HL-60 (cell line): Measurements from ENCODE around the gene PLP2.
A peak's percentile ranks its signal among the peaks of the same experiment; 100 is the strongest.
"Not testable (repeated sequence)": the region's sequence is repeated elsewhere in the genome, so short reads cannot be mapped to it uniquely, and the experiment has no call there.

Experiments
- DNase-seq, 2 experiments: peaks; one replicate each; pipeline ENCODE4 v3.0.0-alpha.2; 2010 to 2020; ENCODE audit warnings: low read depth in 1 of 2, low spot score in 1 of 2
- H3K27ac ChIP-seq: fragments of 250-450 bp; sonication (Bioruptor Pico); replicated peaks from 2 replicates; pipeline ENCODE4 v1.5.1; 2020; ENCODE audit warnings: mild to moderate bottlenecking, moderate library complexity
- H3K27me3 ChIP-seq: fragments of 250-450 bp; sonication (Bioruptor Pico); 2 replicates; pipeline ENCODE4 v1.5.1; 2021; ENCODE audit warnings: mild to moderate bottlenecking, moderate library complexity; ENCODE audit not compliant: insufficient read depth, poor library complexity, severe bottlenecking
- H3K4me3 ChIP-seq: replicated peaks from 2 replicates; pipeline ENCODE4 v1.5.1; 2011; ENCODE audit warnings: mild to moderate bottlenecking, control low read depth, low read length; ENCODE audit not compliant: insufficient read depth
- CTCF ChIP-seq: IDR thresholded peaks from one replicate; pipeline ENCODE4 v1.5.1; 2011; ENCODE audit warnings: low read length, control low read depth, inconsistent platforms; ENCODE audit not compliant: insufficient read depth
- GABPA ChIP-seq: IDR thresholded peaks from 2 replicates; pipeline ENCODE4 v1.6.1; 2012; ENCODE audit warnings: low read depth
- POLR2AphosphoS5 ChIP-seq: IDR thresholded peaks from 2 replicates; pipeline ENCODE4 v1.6.1; 2012; ENCODE audit warnings: low read depth
- REST ChIP-seq: IDR thresholded peaks from 2 replicates; pipeline ENCODE4 v1.6.1; 2012; ENCODE audit warnings: low read depth; ENCODE audit not compliant: insufficient replicate concordance
- SPI1 ChIP-seq: IDR thresholded peaks from 2 replicates; pipeline ENCODE4 v1.6.1; 2012; ENCODE audit warnings: low read depth, mild to moderate bottlenecking, borderline replicate concordance

The PLP2 gene

GRCh38 chrX:49147282-49147681 lies 24.4 kb upstream of the PLP2 start:
- no peaks in the 10 kb centered on the region for H3K27me3 ChIP-seq
- TF ChIP-seq POLR2AphosphoS5: no peak
- no peak for TF ChIP-seq REST
- TF ChIP-seq GABPA: no peak
- no peak for TF ChIP-seq CTCF
- TF ChIP-seq SPI1: no peak
- H3K4me3 ChIP-seq: no peak overlapping the region
- DNase-seq: no peak
- H3K27ac ChIP-seq: no peak overlapping the region

DNA sequence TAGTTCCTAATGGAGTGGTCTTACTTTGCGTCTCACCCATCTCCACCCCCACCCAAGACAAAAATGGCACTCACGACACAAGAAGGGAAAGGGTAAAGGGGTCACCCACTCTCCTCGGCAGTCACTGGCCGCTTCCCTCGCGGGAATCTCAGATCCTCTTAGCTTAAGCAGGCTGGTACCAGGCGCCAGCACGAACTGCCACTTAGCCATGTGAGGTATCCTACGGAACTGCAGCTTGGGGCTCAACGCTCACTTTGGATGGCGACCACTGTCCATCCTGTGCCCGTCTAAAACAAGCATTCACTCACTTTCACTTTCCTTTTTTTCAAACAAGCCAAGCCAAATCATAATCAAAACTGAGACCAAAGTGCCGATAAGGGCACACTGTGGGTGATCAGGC lies 23.8 kb upstream of the PLP2 start:
- Histone ChIP-seq H3K4me3 (no peak overlapping the region), H3K27ac (no peak overlapping the region), H3K27me3 (no peaks in the 10 kb centered on the region)
- TF ChIP-seq GABPA (no peak), POLR2AphosphoS5 (no peak), CTCF (no peak)
- no peak for DNase-seq

DNA sequence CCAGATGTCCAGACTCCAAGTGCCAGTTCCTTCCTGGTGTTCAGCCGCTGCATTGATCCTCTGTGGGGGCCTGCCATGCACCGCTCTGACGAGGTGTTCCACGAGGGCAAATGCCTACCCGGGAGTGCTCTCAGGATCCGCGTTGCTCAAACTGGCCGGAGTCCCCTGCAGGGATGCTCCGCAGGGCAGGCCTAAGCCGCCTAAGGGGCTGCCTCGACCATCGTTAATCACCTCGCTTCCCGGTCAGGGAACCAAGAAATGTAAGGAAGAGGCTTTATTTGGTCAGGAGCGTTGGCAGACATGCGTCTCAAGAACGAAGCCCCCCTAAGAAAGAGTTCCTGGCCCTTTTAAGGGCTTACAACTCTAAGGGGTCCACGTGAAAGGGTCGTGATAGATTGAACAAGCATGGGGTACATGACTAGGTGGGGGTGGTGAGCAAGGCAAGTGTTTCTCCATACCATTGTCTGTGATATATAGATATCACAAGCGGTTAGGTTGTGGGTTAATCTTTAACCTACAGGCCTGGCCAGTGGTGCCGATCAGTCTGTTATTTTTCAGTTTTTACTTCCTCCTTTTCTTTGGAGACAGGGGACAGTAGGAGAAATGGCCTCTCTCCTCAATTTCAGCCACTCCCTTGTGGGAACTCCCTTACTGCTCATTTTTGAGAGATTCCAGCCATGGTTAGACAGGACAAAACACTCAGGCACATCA lies 23.2 kb upstream of the PLP2 start:
- DNase-seq, H3K4me3 ChIP-seq, H3K27me3 ChIP-seq: not testable (repeated sequence)
- H3K27ac ChIP-seq: peak overlapping the region; percentile 41

- H3K27me3 ChIP-seq, H3K4me3 ChIP-seq, DNase-seq: not testable (repeated sequence)
- H3K27ac ChIP-seq: peak overlapping the region; percentile 41
Observed at GRCh38 chrX:49149291-49149690, 22.4 kb upstream of the PLP2 start.

GRCh38 chrX:49153467-49153866 lies 18.2 kb upstream of the PLP2 start:
- no peak overlapping the region for H3K27ac ChIP-seq
- H3K4me3 ChIP-seq: no peak overlapping the region
- TF ChIP-seq POLR2AphosphoS5 (no peak), GABPA (no peak), SPI1 (no peak), CTCF (no peak), REST (no peak)
- H3K27me3 ChIP-seq: no peaks in the 10 kb centered on the region
- no peak for DNase-seq
